GM19035 (cell line): Measurements from ENCODE around the gene NRARP.
"Not testable (repeated sequence)": the region's sequence is repeated elsewhere in the genome, so short reads cannot be mapped to it uniquely, and the experiment has no call there.

ENCODE experiments used
- ATAC-seq: cut with Tn5 transposase; IDR thresholded peaks from one replicate; pipeline ENCODE4 v1.9.1; 2021; ENCODE audit not compliant: unreplicated experiment

Gene NRARP

DNA sequence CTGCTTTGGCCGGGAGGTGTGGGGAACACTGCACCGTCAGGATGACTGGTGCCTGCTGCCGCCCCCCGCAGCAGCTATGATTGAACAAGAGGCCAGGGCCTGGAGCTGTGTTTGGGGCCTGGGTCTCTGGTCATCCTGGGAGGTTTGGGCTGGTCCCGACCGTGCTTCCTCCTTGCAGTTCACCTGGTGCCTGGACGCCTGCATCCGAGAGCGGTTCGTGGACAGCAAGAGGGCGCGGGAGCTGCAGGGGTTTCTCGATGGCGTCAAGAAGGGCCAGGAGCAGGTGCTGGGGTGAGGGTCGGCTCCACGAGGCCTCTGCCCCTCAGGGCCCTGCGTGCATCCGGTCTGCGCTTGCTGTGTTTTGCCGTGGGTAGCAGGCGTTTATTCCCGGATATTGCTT, 38.0 kb downstream of the NRARP start:
- no peak for ATAC-seq

DNA sequence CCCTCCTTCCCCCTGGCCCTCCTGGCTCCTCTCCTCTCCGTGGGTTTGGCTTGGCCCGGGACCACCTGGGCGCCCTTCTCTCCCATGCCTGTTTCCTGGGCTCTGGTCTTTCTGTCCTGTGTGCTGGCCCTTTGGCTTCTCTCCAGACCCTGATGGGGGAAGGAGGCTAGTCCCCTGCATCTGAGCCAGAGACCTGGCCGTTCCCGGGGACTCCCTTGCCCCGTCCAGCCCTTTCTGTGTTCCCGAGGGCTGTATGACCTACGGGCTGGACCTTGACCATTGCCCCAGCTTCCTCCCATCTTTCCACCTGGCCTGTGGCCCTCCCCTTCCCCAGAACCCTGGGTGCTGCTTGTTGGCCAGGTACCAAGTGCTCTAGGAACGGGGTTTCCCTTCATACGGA, 38.6 kb downstream of the NRARP start:
- no peak for ATAC-seq

DNA sequence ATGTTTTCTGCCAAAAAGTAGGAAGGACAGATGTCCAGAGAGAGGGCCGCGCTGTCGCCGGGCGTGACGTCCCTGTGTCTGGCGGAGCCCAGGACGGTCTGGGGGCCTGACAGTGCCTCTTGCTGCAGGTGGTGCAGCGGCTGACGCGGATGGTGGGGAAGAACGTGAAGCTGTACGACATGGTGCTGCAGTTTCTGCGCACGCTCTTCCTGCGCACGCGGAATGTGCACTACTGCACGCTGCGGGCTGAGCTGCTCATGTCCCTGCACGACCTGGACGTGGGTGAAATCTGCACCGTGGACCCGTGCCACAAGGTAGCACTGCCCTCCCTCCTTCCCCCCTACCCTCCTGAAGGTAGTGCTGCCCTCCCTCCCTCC, 39.2 kb downstream of the NRARP start:
- ATAC-seq: no peak

DNA sequence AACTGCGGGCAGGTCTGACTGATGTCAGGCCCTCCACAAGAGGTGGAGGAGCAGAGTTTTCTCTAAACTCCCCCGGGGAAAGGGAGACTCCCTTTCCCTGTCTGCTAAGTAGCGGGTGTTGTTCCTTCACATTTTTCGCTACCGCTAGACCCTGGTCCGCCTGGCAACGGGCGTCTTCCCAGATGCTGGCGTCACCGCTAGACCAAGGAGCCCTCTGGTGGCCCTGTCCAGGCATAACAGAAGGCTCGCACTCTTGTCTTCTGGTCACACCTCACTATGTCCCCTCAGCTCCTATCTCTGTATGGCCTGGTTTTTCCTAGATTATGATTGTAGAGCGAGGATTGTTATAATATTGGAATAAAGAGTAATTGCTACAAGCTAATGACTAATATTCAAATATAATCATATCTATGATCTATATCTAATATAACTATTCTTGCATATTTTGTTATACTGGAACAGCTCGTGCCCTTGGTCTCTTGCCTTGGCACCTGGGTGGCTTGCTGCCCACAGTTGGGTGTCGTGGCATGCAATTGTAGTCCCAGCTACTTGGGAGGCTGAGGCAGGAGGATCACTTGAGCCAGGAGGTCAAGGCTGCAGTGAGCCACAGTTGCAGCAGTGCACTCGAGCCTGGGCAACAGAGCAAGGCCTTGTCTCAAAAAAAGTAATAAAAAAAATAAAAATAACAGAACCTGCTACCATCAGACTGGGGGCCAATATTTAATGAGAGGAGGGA, 39.7 kb downstream of the NRARP start:
- ATAC-seq: not testable (repeated sequence)

DNA sequence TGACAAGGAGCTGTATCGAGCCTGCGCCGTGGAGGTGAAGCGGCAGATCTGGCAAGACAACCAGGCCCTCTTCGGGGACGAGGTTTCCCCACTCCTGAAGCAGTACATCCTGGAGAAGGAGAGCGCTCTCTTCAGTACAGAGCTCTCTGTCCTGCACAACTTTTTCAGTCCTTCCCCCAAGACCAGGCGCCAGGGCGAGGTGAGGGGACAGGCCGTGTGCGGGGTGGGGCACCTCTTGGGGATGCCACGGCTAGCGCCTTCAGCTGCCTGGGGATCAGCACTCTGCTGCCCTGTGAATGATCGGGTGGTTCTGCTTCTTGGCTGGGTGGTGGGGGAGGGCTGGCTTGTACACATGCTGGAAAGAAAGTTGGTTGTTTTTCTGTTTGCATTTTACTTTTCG, 45.2 kb downstream of the NRARP start:
- no peak for ATAC-seq

DNA sequence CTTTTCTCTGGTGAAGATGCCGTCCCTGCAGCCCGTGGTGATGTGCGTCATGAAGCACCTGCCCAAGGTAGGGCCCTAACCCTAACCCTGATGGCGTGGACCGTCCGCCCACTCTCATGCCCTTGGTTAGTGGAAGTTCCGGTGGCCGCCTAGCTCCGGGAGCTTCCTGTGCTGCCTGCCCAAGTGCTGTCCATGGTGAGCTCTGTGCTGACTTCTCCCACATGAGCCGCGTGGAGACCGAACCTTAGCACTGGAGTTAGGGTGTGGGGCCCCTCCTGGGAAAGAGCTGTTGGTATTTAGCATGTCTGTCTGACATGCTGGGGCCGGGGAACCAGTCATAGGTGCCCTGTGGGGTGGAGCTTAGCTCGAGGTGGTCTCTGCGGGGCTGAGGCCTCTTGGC, 45.7 kb downstream of the NRARP start:
- ATAC-seq: no peak

DNA sequence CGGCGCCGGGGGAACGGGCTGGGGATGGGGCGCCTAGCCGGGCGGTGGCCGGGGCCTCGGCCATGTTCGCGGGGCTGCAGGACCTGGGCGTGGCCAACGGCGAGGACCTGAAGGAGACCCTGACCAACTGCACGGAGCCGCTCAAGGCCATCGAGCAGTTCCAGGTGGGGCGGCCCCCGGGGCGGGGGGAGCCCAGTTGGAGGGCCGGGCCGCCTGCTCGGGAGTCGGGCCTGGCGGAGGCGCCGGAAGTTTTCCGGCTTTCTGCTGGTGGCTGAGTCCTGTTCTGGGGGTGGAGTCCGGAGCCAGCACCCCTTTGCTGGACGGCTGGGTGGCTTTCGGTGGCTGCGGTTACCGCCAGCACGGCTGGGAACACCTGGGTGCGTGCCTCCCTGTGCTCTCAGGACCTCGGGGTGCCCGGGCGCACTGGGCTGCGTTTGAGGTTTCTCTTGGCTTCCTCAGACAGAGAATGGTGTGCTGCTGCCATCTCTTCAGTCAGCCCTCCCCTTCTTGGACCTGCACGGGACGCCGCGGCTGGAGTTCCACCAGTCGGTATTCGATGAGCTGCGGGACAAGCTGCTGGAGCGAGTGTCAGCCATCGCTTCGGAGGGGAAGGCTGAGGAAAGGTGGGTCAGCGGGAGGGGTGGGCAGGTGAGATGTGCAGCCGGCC, 46.5 kb downstream of the NRARP start:
- ATAC-seq: no peak

DNA sequence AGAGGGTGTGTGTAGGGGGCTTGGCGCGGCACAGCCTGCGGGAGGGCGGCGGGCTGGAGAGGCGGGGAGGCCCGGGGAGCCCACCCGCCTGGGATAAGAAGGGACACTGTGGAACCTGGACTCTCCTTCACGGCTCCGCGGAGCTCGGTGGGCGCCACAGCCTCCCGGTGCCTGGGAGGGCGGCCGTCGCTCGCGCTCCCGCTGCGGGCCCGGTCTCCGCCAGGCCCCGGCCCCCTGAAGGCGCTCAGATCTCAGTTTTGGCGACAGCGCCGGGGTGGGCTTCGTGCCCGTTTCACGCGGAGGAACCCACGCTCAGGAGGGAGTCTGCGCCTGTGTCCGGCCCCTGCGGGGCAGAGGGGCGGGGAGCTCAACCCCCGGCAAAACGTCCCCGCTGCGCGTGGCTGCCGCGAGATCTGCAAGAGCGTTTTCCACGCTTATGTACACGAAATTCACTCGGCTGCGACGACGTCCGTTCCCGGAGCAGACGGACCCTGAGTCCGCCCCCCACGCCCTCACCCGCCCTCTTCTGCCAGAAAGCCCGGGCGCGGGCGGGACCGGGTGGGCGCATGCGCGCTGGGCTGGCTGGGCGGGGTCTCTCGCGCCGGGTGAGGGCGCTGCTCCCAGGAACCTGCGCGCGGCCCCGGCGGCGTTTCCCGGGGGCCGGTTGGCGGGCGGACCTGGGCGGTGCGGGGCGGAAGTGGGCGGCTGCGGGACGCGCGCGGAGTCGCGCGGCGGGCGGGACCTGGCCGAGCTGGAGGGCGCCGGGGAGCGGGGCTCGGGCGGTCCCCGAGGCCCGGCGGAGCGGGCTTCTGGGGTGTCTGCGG, 47.2 kb downstream of the NRARP start, which contains the start of gene NELFB:
NELFB (plus strand) TSS at position 704 of the 824 bp plus-strand sequence.
- ATAC-seq: peak; percentile 77

DNA sequence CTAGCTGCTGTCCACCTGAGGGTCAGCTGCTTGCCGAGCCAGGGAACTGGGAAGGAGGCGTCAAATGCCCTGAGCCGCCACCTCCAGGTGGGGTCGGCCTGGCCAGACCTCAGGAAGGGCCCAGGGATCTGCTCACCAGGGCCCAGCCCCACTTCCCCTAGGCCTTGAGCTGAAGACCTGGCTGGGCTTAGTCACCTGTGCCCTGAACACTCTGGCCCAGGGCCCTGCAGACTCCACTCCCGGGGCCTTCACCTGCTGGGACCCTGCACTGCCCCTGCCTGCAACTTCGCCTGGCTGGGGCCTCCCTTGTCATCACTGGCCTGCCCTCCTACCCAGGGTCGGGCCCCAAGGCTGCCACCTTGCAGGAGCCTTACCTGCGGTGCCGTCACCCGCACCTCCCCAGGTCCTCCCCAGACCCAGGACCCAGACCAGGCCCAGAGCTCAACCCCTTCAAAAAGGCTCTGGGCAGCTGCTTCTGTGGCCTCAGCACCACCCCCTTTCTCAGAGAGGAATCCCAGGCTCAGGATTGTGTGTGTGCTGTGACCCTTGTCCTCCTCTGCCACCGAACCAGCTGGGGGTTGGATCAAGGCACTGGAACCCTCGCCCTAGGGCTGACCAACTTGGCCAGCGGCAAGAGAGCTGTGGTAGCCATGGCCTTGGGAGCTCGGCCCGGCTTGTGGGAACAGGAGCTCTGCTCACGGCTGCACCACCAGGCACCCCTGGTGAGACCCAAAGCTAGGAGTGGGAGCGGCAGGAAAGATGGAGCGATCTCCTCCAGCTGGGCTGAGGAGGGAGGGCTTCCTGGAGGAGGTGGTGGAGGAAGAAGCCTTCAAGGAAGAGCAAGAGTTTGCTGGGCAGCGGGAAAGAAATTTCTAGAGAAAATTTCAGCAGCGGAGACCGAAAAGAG, 48.1 kb downstream of the NRARP start:
- ATAC-seq: no peak

DNA sequence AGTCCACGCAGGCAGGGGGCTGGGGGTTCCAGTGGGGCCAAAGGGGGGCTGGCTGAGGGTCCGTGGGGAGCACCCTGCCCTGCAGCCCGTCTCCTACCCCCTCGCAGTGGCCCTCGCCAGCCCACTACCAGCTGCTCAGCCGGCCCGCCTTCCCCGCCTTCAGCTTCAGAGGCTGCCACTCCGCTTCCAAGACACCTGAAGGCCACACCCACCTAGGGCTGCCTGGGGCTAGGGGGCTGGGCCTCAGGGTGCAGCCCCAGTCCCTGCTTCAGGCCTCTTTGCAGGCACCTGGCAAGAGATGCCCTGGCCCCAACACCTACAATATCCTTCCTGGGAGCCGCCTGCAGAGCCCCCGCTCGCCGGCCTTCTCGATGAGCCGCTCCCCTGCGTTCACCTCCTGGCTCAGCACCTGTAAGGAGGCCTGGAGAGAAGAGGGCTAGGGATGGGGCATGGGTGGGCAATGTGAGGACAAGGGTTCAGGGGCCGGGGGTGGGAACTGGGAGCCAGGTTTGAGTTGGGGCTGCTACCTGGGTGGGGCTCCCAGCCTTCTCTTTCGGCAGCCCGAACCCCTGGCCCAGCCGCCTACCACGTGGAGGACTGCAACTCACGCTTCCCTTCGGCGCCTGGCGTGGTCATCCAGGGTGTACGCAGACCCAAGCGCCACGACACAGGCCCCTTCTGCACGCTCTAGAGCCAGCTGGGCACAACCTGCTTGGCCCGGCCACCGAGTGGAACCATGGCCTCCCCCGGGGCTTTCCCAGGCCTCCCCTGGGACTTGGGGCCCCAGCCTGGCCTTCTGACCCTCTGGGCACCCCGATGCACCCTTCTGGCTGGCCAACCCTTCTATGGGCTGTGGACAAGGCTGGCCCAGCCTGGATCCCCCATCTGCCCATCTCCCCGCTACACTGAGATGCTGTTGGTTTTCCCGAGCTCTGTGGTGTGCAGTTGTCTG, 49.2 kb downstream of the NRARP start:
- ATAC-seq: no peak

DNA sequence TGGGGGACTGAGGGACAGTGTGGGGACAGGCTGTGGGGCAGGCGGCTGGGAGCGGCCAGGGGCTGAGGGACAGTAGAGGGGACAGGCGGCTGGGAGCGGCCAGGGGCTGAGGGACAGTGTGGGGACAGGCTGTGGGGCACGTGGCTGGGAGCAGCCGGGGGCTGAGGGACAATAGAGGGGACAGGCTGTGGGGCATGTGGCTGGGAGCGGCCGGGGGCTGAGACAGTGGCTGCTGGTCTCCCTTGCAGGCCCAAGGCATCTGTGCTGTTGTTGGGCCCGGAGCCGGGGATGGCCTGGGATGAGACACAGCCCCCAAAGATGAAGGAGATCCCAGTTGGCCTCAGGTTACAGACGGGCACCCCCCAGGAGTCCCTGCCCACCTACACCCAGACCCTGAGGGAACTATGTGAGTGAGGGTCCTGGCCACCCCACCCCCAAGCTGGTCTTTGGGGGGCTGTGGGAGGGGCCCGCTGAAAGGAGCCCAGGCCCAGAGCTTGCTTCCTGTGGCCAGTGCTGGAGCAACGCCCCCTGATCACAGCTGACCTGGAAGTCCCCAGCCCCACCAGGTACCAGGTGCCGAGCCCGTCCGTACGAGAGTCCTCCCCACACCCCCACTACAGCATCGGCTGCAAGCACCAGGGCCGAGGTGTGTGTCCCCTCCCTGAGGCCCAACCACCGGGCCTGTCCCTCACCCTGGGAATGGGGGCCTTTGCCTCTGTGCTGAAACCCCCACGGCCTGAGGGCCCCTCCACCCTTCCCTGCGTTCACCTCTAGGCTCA, 50.4 kb downstream of the NRARP start:
- no peak for ATAC-seq

DNA sequence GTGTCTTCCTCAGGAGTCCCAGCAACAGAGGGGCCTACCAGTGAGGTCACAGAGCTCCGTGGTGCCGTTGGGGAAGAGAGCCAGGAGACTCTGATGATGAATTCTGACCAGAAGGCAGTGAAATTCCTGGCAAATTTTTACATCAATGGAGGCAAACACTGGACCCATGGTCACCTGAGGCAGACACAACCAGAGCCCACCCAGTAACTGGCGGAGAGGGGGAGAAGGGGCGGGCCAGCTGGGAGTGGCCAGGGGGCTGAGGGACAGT, 50.9 kb downstream of the NRARP start, which contains the start of gene STPG3:
STPG3 (plus strand) TSS at position 93 of the 268 bp plus-strand sequence; CDS start at position 94, 1 bp downstream.
- no peak for ATAC-seq

DNA sequence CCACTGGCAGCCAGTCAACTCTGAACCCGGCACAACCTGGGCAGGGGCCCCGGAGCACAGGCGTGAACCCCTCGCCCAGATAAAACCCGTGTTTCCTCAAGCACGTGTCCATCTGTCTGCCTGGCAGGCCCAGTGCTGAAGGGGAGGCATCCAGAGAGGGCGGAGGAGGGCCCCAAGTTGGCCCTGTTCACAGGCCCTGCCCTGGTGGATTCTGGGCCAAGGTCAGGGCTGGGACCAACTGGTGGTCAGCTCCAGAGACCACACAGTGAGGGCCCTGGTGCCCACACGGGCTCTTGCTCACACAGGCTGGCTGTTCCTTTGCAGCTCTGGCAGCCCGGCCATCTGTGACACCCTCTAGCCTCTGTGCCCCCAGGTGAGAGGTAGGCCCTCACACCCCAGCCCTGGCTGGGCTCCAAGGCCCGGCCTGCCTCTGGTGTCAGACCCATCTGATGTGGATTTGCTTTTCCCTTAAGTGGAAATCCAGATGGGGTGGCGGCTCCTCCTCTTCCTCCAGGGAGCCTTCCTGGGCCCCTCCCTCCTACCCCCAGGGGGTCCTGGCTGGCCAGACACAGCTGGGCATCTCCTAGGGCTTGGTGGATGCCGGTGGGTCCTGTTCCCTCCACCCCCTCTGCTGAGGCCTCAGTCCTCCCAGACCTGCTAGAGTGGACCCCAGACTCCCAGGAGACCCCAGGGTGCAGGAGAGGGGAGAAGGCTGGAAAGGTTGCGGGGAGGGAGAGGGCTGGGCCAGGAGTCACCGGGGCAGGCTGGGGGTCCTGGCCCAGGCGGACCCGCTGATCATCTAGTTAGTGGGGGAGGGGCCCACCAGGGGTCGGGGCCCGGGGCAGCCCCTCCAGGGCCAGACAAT, 51.5 kb downstream of the NRARP start:
- ATAC-seq: no peak
